Measurements from ENCODE around the gene C1orf105.
"Not testable (repeated sequence)": the region's sequence is repeated elsewhere in the genome, so short reads cannot be mapped to it uniquely, and the experiment has no call there.

The C1orf105 gene

GRCh38 chr1:172429331-172430127 lies 9.0 kb downstream of the C1orf105 start:
- DNase-seq = peak; percentile 89

GRCh38 chr1:172430128-172430454 lies 9.6 kb downstream of the C1orf105 start:
- DNase-seq = no peak

GRCh38 chr1:172431204-172431603 lies 10.7 kb downstream of the C1orf105 start:
- DNase-seq = peak; percentile 51

GRCh38 chr1:172431721-172432192 lies 11.3 kb downstream of the C1orf105 start:
- no peak for DNase-seq

- not testable (repeated sequence) for DNase-seq
Measured at GRCh38 chr1:172437183-172437582, 16.7 kb downstream of the C1orf105 start.

- DNase-seq = no peak
Measured at GRCh38 chr1:172442404-172442803, 21.9 kb downstream of the C1orf105 start.

GRCh38 chr1:172442843-172443565 lies 22.5 kb downstream of the C1orf105 start:
- DNase-seq = no peak

- peak; percentile 97 for DNase-seq
Measured at GRCh38 chr1:172443666-172444453, 23.4 kb downstream of the C1orf105 start, which contains the start of gene PIGC. TSS of gene PIGC (minus strand) at chr1:172444069. CDS start at chr1:172442622, 1,447 bp downstream.

- DNase-seq = no peak
Measured at GRCh38 chr1:172446547-172446946, 26.1 kb downstream of the C1orf105 start.

- DNase-seq = peak; percentile 70
Measured at GRCh38 chr1:172447641-172448040, 27.2 kb downstream of the C1orf105 start.

- no peak for DNase-seq
Measured at GRCh38 chr1:172448995-172449584, 28.6 kb downstream of the C1orf105 start.

GRCh38 chr1:172449585-172450523 lies 29.4 kb downstream of the C1orf105 start:
- DNase-seq = peak; percentile 94

GRCh38 chr1:172450524-172450885 lies 30.0 kb downstream of the C1orf105 start:
- DNase-seq = no peak

GRCh38 chr1:172451002-172451443 lies 30.5 kb downstream of the C1orf105 start:
- peak; percentile 93 for DNase-seq

- no peak for DNase-seq
Measured at GRCh38 chr1:172452536-172453152, 32.2 kb downstream of the C1orf105 start.

- DNase-seq = no peak
Measured at GRCh38 chr1:172453153-172453545, 32.7 kb downstream of the C1orf105 start.

GRCh38 chr1:172453607-172454006 lies 33.1 kb downstream of the C1orf105 start:
- no peak for DNase-seq

- DNase-seq = no peak
Measured at GRCh38 chr1:172455451-172455850, 35.0 kb downstream of the C1orf105 start.

GRCh38 chr1:172456344-172456769 lies 35.9 kb downstream of the C1orf105 start:
- peak; percentile 98 for DNase-seq

- no peak for DNase-seq
Measured at GRCh38 chr1:172457479-172458130, 37.1 kb downstream of the C1orf105 start.

GRCh38 chr1:172460177-172460576 lies 39.7 kb downstream of the C1orf105 start:
- DNase-seq = no peak
